Subcutaneous abdominal adipose tissue (tissue), 5 donors: ENCODE measurements around the gene SOX21.

Experiments used
- H3K27ac ChIP-seq: one replicate; pipeline ENCODE4 v1.7.0; 2013; ENCODE audit warnings: low read depth, mild to moderate bottlenecking, inconsistent platforms, low read length, moderate library complexity
- H3K27me3 ChIP-seq, 5 donors: one replicate each; pipeline ENCODE4 v1.7.0; 2013; ENCODE audit warnings: low read length in 5 of 5, inconsistent platforms in 1 of 5; ENCODE audit not compliant: control insufficient read depth in 5 of 5, insufficient read depth in 4 of 5
- H3K36me3 ChIP-seq, 5 donors: one replicate each; pipeline ENCODE4 v1.7.0; 2013; ENCODE audit warnings: low read length in 5 of 5; ENCODE audit not compliant: control insufficient read depth in 5 of 5, insufficient read depth in 5 of 5
- H3K4me1 ChIP-seq, 5 donors: one replicate each; pipeline ENCODE4 v1.7.0; 2013; ENCODE audit warnings: low read length in 5 of 5, mild to moderate bottlenecking in 3 of 5, moderate library complexity in 1 of 5; ENCODE audit not compliant: control insufficient read depth in 5 of 5, insufficient read depth in 5 of 5
- H3K4me3 ChIP-seq, 5 donors: one replicate each; pipeline ENCODE4 v1.7.0; 2013; ENCODE audit warnings: low read length in 5 of 5, low read depth in 1 of 5
- H3K9ac ChIP-seq, 5 donors: one replicate each; pipeline ENCODE4 v1.7.0; 2013; ENCODE audit warnings: low read length in 5 of 5, mild to moderate bottlenecking in 4 of 5, moderate library complexity in 3 of 5
- H3K9me3 ChIP-seq, 5 donors: one replicate each; pipeline ENCODE4 v1.7.0; 2013; ENCODE audit warnings: low read length in 5 of 5; ENCODE audit not compliant: control insufficient read depth in 5 of 5
- donor health status: healthy.
- donor health status: healthy.
- donor health status: healthy.
- donor health status: healthy.
- donor health status: healthy.

SOX21 gene

DNA sequence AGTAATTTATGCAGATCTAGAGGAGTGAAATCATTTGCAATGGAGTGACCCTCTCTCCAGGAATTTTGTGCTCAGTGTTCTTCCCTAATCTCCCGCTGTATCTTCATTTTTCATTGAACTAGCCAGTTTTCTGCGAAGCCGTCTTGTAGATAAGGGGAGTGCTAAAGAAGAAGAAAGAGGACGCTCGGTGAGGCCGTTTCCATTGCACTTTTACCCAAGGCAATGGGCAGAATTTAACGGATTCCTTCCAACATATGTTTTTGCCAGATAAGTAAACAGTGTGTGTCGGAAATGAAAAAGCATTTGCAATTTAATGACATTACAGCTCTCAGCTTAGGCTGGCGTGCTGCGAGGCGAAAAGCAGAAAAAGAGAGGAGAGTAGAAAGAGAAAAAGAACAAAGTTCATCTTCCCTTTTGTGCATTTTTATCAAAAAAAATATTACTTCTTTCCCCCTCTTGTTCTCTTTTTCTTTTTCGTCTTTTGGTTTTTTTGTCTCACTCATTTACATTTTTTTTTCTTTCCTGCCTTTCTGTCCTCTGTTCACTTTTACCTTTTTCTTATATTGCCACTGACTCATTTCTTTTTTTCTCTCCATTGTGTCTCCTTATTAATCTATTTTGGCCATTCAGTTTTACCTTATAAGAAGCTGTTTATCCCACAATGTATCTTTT lies 49.9 kb downstream of the SOX21 start:
- no peaks in the 10 kb centered on the region for H3K4me1 ChIP-seq
- no peak overlapping the region for H3K4me3 ChIP-seq
- H3K9ac ChIP-seq, result no peak overlapping the region
- no peak overlapping the region for H3K27ac ChIP-seq
- H3K36me3 ChIP-seq, result no peaks in the 10 kb centered on the region
- peaks cover 0 to 11% (median 4%) of the 10 kb centered on the region in 5 donors for H3K27me3 ChIP-seq
- H3K9me3 ChIP-seq, result no peaks in the 10 kb centered on the region

DNA sequence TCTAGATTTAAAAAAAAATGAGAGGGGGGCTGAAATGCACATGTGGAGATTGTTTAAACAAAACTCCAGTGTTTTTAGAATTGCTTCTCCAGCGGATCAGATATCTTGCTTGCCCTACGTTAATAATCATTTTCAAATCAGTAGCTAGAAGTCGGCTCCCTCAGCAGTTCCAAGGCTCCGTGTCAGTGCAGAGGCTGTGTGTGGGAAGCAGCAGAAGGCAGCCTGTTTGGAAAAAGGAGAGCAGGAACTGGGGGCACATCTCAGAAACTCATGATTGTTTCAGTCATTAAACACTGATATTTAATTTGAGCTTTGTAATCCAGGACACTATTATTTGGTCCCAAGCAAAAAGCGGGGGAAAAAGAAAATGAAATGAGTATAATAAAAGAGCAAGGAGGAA lies 50.9 kb downstream of the SOX21 start:
- H3K4me1 ChIP-seq, result no peaks in the 10 kb centered on the region
- peaks cover 0 to 11% (median 4%) of the 10 kb centered on the region in 5 donors for H3K27me3 ChIP-seq
- H3K4me3 ChIP-seq, result no peak overlapping the region
- no peaks in the 10 kb centered on the region for H3K9me3 ChIP-seq
- no peaks in the 10 kb centered on the region for H3K36me3 ChIP-seq
- H3K9ac ChIP-seq, result no peak overlapping the region
- no peak overlapping the region for H3K27ac ChIP-seq

DNA sequence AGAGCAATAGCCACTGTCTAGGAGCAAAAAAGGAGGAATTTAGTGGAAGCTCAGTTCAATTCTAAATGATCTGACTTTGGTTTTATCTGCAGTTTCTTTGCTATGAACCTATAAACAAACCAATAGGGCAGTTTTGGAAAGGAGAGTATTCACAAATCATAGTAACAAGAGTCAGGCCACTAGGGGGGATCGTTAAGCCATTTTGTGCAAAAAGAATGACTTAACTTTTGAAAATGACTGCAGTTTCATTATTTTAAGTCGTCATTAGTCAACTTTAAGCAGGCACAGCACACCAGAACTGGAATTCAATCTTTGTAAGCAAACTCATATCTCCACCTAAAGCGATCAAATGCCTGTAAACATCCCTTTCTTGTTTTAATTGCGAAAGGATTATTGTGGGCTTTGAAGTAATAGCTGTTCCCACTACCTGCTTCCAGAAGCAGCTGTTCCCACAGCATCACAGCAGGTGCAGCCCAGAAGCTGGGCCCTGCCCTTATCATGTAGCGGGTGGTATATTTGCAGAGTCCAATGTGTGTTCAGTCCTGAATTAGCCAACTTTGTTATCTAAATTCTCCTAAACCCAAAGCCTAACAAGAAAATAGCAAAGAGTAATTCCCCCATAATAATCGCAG lies 51.5 kb downstream of the SOX21 start:
- Histone ChIP-seq H3K9me3 (peaks cover 0 to 4% (median 0%) of the 10 kb centered on the region in 5 donors), H3K27ac (no peak overlapping the region), H3K4me3 (no peak overlapping the region), H3K4me1 (no peaks in the 10 kb centered on the region), H3K9ac (no peak overlapping the region), H3K36me3 (no peaks in the 10 kb centered on the region), H3K27me3 (peaks cover 0 to 11% (median 4%) of the 10 kb centered on the region in 5 donors)
